Muscle layer of colon (tissue), 2 donors: ENCODE measurements around the gene OSBPL3.

Experiments
- H3K27ac ChIP-seq: one replicate; pipeline ENCODE4 v1.7.0; 2013; ENCODE audit warnings: low read depth, mild to moderate bottlenecking, low read length, moderate library complexity
- H3K27me3 ChIP-seq, 2 donors: one replicate each; pipeline ENCODE4 v1.7.0; 2013; ENCODE audit warnings: low read length in 2 of 2, mild to moderate bottlenecking in 2 of 2; ENCODE audit not compliant: insufficient read depth in 2 of 2, control insufficient read depth in 1 of 2
- H3K36me3 ChIP-seq: one replicate; pipeline ENCODE4 v1.7.0; 2013; ENCODE audit warnings: mild to moderate bottlenecking, low read length; ENCODE audit not compliant: insufficient read depth
- H3K4me1 ChIP-seq: one replicate; pipeline ENCODE4 v1.7.0; 2013; ENCODE audit warnings: mild to moderate bottlenecking, low read length; ENCODE audit not compliant: insufficient read depth
- H3K4me3 ChIP-seq, 2 donors: one replicate each; pipeline ENCODE4 v1.7.0; 2013; ENCODE audit warnings: low read length in 2 of 2, low read depth in 1 of 2, mild to moderate bottlenecking in 1 of 2, moderate library complexity in 1 of 2
- H3K9ac ChIP-seq: one replicate; pipeline ENCODE4 v1.7.0; 2013; ENCODE audit warnings: low read length
- H3K9me3 ChIP-seq: one replicate; pipeline ENCODE4 v1.7.0; 2013; ENCODE audit warnings: mild to moderate bottlenecking, low read length
- donor health status: abdominal sarcoma.
- donor health status: Adenocarcinoma of cecum.

The OSBPL3 gene

DNA sequence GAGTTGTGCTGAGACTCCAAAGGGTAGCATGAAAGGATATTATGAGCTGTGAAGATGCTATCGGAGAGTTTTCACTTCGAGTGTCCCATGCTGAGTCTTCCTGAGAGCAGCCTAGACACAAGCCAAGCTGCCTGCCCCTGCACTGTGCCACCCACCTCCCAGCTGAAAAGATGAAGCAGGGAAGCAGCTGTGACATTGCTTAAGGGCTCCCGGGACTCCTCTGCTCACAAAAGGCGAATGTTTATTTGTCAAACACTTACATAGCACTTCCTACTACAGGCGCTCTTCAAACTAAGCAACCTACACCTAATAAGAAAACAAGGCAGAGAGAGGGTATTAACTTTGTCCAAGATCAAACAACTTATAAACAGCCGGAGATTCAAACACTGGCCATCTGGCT, 95.6 kb downstream of the OSBPL3 start:
- no peak overlapping the region for H3K4me3 ChIP-seq
- H3K36me3 ChIP-seq = no peaks in the 10 kb centered on the region
- H3K27me3 ChIP-seq = no peaks in the 10 kb centered on the region
- no peak overlapping the region for H3K27ac ChIP-seq
- no peak overlapping the region for H3K9ac ChIP-seq
- H3K9me3 ChIP-seq = no peaks in the 10 kb centered on the region
- H3K4me1 ChIP-seq = no peaks in the 10 kb centered on the region

DNA sequence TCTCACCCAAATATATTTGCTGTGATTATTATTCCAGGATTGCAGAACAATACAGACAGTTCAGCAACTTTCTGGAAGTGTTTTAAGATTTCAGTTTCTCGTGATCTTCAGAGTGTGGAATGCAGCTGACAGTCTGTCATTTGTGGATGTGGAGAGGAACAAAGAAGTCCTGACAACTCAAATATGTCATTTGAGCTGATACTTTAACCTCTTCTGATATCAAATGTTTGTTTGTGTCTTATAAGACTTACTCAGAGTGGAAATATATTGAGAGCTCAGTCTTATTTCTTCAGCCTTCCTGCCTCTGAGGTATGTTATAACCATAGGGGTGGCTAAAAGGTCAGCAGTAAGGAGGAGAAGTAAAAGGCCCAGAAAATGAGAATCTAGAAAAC, 96.4 kb downstream of the OSBPL3 start:
- Histone ChIP-seq H3K9me3 (no peaks in the 10 kb centered on the region), H3K27ac (no peak overlapping the region), H3K36me3 (no peaks in the 10 kb centered on the region), H3K4me1 (no peaks in the 10 kb centered on the region), H3K27me3 (no peaks in the 10 kb centered on the region), H3K9ac (no peak overlapping the region), H3K4me3 (no peak overlapping the region)

DNA sequence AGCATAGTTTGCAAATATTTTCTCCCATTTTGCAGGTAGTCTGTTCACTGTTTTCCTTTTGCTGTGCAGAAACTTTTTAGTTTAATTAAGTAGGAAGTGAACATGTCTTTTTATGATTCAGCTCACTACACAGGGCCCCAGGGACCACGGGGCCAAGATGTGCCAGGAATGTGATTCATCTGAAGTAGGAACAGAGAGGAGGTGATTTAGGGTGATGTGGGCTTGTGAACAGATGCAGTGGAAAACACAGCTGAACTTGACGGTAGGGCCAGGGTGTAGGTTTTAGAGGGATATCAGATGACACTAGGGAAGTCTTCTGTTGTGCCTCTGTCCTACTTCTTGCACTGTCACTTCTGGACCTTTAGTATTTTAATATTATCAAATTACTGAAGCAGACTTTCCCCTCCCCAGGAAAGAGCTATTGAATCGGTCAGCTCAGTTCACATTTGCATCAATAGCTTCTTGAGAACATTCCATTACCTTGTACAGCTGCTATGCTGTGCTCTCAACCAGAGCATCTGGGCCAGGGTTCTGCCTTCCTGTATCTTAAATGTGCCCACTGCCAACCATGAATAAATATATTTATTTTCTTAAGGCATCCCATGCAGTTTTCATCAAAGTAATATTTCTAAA, 96.9 kb downstream of the OSBPL3 start:
- Histone ChIP-seq H3K4me3 (no peak overlapping the region), H3K4me1 (no peaks in the 10 kb centered on the region), H3K27me3 (no peaks in the 10 kb centered on the region), H3K9me3 (no peaks in the 10 kb centered on the region), H3K27ac (no peak overlapping the region), H3K36me3 (no peaks in the 10 kb centered on the region), H3K9ac (no peak overlapping the region)

DNA sequence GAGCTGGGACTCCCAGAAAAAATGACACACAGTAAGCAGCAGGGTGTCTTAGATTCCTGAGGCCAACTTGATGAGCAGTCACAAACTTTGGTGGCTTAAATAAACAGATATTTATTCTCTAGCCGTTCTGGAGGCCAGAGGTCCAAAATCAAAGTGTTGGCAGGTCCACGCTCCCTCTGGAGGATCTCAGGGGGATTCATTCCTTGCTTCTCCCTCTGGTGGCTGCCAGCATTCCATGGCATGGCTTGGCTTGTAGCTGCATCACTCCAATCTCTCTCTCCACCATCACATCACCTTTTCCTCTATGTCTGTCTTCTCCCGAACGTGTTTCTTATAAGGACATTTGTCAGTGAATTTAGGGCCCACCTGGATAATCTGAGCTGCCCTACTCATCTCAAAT, 98.4 kb downstream of the OSBPL3 start:
- Histone ChIP-seq H3K9me3 (no peaks in the 10 kb centered on the region), H3K4me3 (no peak overlapping the region), H3K27ac (no peak overlapping the region), H3K4me1 (no peaks in the 10 kb centered on the region), H3K9ac (no peak overlapping the region), H3K36me3 (no peaks in the 10 kb centered on the region), H3K27me3 (no peaks in the 10 kb centered on the region)

DNA sequence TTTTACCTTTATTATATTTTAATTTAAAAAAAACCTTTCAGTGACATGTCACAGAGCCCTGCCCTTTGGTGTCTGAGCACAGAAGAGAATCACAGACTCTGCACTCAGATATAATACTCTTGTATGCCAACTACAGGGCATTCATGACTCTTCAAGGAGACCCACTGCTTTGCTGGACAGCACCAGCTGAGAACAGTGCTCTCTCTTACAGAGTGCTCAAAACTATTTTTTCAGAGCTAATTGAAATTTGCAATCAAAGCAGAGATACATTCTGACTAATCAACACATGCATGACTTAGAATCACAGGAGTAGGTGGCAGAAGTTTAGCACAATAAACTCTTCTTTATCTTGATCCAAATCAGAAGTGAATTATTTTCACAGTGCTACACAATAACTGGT, 99.1 kb downstream of the OSBPL3 start:
- Histone ChIP-seq H3K9me3 (no peaks in the 10 kb centered on the region), H3K27me3 (no peaks in the 10 kb centered on the region), H3K4me1 (no peaks in the 10 kb centered on the region), H3K27ac (no peak overlapping the region), H3K9ac (no peak overlapping the region), H3K4me3 (no peak overlapping the region), H3K36me3 (no peaks in the 10 kb centered on the region)

DNA sequence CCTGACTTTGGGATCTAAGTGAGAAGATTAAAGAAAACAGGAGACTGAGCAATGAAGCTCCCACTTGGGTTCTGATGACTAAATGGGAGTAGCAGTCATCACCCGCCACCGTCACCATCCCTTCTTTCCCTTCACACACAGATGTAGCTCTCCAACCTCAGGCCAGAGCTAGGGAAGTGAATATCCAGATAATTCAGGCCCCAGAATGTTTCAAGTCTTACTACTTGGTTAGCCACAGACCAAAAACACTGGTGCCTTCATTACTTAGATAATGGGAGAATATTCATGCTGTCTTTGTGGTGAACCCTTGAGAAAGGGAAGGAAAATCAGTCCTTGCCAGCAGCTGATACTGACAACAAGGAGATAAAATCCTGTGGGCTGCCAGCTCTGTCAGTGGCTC, 100.7 kb downstream of the OSBPL3 start:
- Histone ChIP-seq H3K27me3 (no peaks in the 10 kb centered on the region), H3K4me3 (no peak overlapping the region), H3K9ac (no peak overlapping the region), H3K27ac (no peak overlapping the region), H3K36me3 (no peaks in the 10 kb centered on the region), H3K9me3 (no peaks in the 10 kb centered on the region), H3K4me1 (no peaks in the 10 kb centered on the region)

DNA sequence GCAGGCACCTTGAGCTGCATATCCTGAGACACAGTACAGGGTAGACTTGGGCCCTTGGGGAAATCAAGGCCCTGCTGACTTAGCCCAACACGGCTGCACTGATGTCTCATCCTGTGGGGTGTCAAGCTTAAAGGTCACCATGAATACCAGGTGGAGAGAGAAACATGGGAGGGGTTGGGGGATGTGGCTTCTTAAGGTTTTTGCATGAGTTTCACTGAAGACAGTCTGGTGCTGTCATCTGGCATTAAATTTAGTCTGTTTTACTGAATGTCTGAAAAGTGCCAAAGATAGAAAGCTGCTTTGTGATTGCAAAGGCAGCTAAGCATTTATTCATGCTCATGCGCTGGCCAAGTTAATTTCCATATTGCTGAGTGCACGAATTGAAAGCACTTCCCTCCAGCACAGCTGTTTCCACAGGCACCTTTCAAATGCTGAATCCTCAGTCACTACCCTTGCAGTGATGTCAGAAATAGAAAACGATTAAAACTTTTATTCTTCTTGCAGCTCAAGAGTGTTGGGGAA, 102.1 kb downstream of the OSBPL3 start:
- Histone ChIP-seq H3K9ac (no peak overlapping the region), H3K4me3 (no peak overlapping the region), H3K9me3 (no peaks in the 10 kb centered on the region), H3K27me3 (no peaks in the 10 kb centered on the region), H3K27ac (no peak overlapping the region), H3K36me3 (no peaks in the 10 kb centered on the region), H3K4me1 (no peaks in the 10 kb centered on the region)

DNA sequence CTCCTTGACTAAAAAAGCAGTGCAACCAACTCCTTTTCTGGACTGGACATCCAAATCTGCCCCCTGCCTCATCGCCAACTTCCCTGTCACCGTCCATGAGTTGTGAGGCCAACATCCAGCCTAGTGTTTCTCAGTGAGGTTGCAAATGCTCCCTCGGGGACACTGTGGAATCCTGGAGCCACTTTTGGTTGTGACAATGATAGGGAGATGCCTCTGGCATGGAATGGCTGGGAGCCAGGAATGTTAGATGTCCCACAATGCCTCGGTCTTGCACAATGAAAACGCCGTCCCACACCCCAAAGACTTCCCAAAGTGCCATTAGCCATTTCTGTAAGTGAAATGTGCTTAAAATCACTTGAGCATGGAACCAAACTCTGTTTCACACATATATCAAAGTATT, 105.2 kb downstream of the OSBPL3 start:
- Histone ChIP-seq H3K4me1 (no peaks in the 10 kb centered on the region), H3K9ac (no peak overlapping the region), H3K27me3 (no peaks in the 10 kb centered on the region), H3K36me3 (no peaks in the 10 kb centered on the region), H3K27ac (no peak overlapping the region), H3K4me3 (no peak overlapping the region), H3K9me3 (no peaks in the 10 kb centered on the region)

DNA sequence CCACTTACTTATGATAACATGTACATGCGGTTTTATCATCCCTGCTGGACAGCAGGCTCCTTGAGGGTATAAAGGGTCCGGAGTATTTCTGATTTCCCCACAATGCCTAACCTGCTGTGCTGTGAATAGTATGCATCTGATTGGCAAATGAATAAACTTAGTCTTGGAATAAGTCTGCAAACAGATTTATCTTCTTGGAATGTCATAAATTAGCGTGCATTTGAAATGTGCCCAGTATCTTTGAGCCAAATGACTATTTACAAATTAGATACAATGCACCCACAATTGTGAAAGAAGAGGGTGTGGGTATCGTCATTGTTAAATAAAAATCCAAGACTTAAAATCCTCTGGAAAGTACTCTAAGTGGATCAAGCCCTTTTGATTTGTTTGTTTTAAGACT, 106.0 kb downstream of the OSBPL3 start:
- H3K9me3 ChIP-seq = no peaks in the 10 kb centered on the region
- no peaks in the 10 kb centered on the region for H3K27me3 ChIP-seq
- no peaks in the 10 kb centered on the region for H3K36me3 ChIP-seq
- H3K4me3 ChIP-seq = no peak overlapping the region
- H3K9ac ChIP-seq = no peak overlapping the region
- H3K27ac ChIP-seq = no peak overlapping the region
- H3K4me1 ChIP-seq = no peaks in the 10 kb centered on the region

DNA sequence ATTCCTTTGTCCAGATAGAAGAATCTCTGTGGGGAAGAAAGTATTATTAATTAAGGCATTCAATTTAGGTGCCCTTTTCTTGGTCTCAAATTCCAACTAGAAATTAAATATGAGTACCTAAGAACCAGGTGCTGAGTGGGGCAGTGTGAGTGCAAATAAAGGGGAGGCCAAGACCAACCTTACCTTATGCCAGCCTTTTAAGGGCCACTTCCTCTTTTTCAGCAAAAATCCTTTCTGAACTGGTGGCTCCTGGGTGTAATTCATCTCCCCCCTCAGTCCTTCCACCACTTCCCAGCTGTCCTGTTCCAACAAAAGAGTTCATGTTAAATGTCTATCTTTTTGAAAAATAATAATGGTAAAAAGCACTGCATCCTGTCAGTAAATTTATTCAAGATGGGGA, 108.2 kb downstream of the OSBPL3 start:
- Histone ChIP-seq H3K9ac (no peak overlapping the region), H3K27me3 (no peaks in the 10 kb centered on the region), H3K4me1 (no peaks in the 10 kb centered on the region), H3K36me3 (no peaks in the 10 kb centered on the region), H3K4me3 (no peak overlapping the region), H3K27ac (no peak overlapping the region), H3K9me3 (no peaks in the 10 kb centered on the region)

DNA sequence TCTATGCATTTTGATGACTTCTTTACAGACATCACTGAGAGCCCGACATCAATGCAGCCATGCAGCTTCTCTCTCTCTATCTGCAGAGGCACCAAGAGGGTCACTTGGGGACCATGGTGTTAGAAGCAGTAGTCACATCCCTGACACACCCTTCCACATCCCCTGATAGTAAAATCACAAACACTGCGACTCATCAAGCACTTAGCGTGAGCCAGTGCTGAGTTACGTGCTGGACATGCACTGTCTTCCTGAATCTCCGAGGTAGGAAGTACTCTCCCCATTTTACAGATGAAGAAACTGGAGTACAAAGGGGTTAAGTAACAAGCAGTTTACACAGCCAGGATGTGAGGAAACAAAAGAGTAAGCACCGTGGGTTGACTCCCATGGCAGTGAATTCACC, 109.2 kb downstream of the OSBPL3 start:
- H3K9ac ChIP-seq = no peak overlapping the region
- no peak overlapping the region for H3K27ac ChIP-seq
- H3K27me3 ChIP-seq = no peaks in the 10 kb centered on the region
- no peak overlapping the region for H3K4me3 ChIP-seq
- H3K36me3 ChIP-seq = no peaks in the 10 kb centered on the region
- H3K4me1 ChIP-seq = no peaks in the 10 kb centered on the region
- no peaks in the 10 kb centered on the region for H3K9me3 ChIP-seq

DNA sequence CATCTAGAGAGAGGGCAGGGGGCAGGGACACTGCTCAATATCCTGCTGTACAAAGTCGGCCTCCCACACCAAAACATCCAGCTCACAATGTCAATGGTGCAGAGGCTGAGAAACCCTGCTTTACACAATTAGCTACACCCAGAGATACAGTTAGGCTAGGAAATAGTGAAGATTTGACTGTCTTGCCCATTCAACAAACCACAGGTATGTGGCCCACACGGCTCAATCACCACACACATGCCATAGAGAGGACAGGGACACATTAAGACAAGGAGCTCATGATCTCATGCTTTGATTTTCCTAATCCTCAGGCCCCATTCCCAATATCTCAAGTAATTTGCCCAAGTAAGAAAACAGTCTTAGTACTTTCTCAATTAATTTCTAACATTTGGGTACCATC, 110.4 kb downstream of the OSBPL3 start:
- no peaks in the 10 kb centered on the region for H3K27me3 ChIP-seq
- H3K9ac ChIP-seq = no peak overlapping the region
- no peaks in the 10 kb centered on the region for H3K4me1 ChIP-seq
- no peaks in the 10 kb centered on the region for H3K9me3 ChIP-seq
- H3K27ac ChIP-seq = no peak overlapping the region
- H3K4me3 ChIP-seq = no peak overlapping the region
- H3K36me3 ChIP-seq = no peaks in the 10 kb centered on the region
